GM21360 (cell line): ENCODE measurements around the gene UCK2.

Experiments used
- ATAC-seq: cut with Tn5 transposase; IDR thresholded peaks from one replicate; pipeline ENCODE4 v1.9.1; 2021; ENCODE audit warnings: mild to moderate bottlenecking, moderate library complexity; ENCODE audit not compliant: unreplicated experiment

UCK2 gene

DNA sequence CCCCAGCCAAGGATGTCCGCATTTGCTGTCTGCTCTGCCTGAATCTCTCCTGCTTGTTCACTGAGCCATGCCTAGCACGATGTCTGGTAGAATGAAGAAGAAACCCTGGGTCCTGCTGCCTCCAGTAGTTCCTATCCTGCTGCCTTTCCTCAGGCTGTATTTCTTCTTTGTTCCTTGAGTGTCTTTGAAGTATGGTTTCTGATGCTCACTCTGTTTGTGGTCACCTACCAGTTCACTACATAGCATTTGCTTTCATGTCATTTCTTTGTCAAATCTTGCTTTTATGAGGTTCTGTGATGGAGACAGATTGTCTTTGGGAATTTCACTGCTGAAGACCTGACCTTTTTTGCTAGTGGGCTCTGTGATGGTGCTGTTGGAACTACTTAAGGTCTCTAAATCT is 5.9 kb downstream of the UCK2 start:
- ATAC-seq, result no peak

GRCh38 chr1:165834229-165834628 is 6.8 kb downstream of the UCK2 start:
- no peak for ATAC-seq

DNA sequence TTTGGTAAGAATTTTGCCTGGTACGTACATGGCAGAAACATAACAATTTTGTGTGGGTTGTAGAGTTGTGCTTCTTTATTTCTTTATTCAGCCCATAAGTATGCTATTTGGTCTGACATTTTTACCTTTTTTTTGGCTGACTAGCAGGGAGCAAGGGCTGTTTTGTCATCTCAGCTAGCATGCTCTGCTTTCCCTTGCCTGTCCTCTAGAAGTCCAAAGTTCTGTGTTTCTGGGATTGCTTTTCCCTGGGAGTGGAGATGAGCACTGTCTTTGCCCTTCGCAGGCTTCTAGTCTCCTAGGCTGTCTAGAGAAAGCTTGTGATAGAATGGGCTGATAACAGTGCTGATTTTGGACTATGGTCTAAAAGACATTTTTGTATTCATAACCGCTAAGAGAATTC is 7.5 kb downstream of the UCK2 start:
- ATAC-seq, result no peak

- ATAC-seq, result no peak
Measured at GRCh38 chr1:165836664-165837482, 9.5 kb downstream of the UCK2 start.

DNA sequence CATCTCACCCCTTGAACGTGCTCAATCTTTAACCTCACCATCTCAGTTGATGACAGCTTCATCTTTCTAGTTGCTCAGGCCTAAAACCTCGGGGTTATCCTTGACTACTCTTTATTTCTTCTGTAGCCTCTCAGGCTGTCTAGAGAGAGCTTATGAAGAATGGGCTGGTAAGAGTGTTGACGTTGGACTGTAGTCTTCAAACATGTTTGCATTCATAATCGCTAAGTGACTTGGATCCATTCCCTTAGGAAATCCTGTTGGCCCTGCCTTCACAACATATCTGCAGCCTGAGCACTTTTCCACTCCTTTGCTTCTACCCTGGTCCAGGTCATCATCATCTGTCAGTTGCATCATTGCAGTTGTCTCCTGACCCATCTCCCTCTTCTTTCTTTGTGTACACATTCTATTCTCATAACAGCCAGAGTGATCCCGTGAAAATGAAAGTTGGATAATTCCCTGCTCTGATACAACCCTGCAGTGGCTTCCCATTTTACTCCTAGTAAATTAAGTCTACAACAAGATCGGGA is 10.5 kb downstream of the UCK2 start:
- no peak for ATAC-seq

DNA sequence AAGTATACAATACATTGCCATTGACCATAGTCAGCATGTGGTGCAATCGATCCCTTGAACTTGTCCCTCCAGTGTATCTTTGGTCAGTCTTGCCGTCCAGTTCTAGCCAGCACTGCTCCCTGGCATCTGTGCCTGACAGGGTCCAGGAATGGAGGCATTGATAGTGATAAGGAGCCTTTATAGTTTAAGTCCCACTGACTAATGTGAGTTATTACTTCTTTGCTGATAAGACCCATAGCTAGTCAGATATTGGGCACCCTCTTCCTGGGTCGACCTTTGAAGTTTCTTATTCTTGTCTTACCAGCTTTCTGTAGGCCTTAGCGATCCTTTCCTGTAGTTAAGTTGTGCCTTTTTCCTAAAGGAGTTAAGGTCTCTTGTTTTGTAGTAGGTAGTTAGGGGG is 13.0 kb downstream of the UCK2 start:
- no peak for ATAC-seq

GRCh38 chr1:165841582-165842017 is 14.2 kb downstream of the UCK2 start:
- peak; percentile 45 for ATAC-seq

GRCh38 chr1:165842023-165842670 is 14.7 kb downstream of the UCK2 start:
- no peak for ATAC-seq

DNA sequence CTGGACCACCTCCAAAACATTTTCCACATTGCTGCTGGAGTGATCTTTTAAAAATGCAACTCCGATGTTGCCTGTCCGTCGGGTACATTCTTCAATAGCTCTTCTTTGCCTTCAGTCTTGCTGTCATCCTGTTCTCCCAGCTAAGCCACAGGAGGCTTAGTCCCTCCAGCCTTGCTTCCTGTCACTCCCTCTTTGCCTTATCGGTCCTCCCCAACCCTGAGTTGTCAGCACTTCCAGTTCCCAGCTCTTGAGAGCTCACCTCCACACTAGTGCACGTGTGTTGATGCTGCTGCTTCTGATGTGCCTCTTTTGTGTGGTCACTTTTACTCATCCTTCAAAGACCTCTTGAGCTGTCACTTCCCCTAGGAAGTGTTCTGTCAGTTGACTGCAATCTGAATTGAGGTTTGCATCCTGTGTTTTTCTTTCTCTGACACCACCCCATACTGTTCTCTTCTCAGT is 15.3 kb downstream of the UCK2 start:
- ATAC-seq, result peak; percentile 63

DNA sequence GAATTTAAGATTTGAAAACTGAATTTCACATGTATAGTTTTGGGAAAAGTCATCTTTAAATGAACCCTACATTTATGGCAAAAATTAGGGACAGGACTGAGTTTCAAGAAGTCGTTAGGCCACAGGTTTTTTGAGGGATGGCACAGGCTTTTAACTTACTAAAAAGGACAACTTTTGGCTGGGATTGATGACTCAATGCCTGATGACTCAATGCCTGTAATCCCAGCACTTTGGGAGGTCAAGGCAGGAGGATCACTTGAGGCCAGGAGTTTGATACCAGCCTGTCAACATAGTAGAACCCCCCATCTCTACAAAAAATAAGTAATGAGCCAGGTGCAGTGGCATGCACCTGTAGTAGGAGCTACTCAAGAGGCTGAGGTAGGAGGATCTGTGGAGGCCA is 15.9 kb downstream of the UCK2 start:
- no peak for ATAC-seq

- ATAC-seq, result no peak
Measured at GRCh38 chr1:165844114-165844798, 16.8 kb downstream of the UCK2 start.

- no peak for ATAC-seq
Measured at GRCh38 chr1:165844933-165845332, 17.5 kb downstream of the UCK2 start.

- no peak for ATAC-seq
Measured at GRCh38 chr1:165845569-165845968, 18.2 kb downstream of the UCK2 start.

DNA sequence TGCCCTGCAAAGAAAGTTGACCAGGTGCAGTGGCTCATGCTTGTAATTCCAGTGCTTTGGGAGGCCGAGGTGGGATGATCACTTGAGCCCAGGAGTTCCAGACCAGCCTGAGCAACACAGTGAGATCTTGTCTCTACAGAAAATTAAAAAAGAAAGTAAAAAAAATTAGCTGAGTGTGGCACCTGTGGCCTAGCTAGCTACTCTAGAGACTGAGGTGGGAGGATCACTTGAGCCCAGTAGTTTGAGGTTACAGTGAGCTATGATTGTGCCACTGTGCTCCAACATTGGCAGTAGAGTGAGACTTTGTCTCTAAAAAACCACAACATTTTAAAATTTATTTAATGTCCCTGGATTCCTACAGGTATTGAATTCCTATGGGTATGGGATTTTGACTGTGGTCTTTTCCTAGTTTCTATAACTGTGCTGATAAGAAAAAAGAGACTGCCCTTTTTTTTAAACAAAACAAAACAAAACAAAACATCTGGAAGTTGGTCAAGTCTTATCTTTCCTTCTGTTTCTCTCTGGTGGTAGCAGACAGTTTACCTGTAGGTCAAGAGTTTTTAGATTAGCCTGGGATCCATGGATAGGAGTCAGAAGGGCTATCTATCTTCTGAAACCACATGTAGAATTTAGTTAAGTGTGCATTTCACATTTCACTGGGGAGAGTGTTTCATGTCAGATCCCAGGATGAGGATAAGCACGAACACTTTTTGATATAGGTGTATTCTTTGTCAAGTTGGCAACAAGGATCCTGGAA is 18.8 kb downstream of the UCK2 start:
- no peak for ATAC-seq

- no peak for ATAC-seq
Measured at GRCh38 chr1:165847486-165847885, 20.1 kb downstream of the UCK2 start.

DNA sequence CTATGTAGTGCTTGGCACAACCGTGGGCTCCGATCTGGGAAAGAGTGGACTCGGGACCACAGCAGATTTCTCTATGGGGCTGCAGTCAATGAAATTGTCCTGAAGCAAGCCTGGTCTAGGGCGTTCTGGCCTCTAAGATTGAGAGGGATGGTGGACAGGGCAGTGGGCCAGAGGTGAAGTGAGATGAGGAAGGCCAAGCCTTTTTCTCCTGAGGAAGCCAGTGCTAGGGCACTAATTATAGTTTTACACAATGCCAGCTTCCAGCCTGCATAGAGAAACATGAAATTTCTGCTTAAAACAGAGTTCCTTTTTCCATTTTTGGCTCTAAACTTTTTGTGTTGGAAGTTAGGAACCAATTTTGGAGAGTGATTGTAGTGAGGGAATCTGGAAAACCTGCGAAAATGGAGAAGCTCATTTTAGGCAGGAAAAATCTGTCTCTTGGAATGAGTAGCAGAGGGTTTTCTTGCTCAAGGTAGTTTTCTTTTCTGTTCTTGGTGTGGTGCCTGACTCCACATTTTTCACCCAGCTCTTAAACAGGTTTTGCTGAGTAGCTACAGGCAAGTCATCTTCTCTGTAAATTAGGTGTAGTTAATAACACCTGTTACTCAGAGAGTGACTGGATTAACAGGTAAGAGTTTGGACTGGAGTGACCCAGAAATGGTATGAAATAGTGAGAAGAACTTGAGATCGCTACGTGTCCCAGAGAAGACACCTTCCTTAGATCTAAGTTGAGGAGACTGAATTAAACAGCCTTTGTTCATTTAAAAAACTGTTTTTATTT is 22.1 kb downstream of the UCK2 start:
- ATAC-seq, result no peak

- peak; percentile 82 for ATAC-seq
Measured at GRCh38 chr1:165851034-165851658, 23.7 kb downstream of the UCK2 start.

DNA sequence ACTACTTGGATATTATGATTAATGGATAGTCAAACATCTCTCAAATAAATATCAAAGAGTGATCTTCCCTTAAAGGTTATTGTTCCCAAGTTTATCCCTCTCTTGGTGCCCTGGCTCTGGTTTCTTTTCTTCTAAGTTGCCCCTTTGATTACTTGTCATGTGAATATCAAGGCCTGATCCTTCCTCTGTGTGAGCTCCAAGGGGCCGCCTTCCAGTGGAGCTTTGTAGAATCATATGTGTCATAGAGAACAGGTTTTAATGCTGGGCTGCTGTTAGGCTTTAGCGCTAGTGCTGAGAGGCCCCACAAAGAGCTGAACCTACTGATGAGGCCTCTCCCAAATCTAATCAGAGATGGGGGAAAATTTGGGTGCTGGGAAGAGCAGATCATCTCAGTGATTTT is 25.5 kb downstream of the UCK2 start:
- no peak for ATAC-seq

DNA sequence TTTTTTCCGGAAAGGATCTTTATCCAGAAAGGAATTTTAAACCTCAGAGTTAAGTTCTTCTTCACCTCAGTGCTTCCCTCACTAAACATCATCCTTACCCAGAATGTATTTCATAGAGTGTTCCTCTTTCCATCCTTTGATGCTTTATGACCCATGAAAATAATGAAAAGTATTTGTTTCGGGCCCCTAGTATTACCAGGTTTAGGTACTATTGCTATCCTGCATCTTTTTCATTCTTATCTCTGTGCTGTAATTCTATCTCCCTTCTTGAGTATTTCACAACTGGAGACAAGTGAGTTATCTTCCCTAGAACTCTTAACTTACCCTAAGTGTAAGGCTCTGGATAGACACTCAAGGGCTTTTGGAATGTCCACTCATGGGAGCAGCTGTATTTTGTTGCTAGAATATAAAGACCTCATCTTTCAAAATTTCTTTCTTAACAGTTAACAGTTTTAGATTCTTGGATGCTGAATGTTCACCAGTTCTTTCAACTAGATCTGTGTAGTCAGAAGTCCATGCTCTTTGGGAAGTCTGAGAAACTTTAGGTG is 26.2 kb downstream of the UCK2 start:
- no peak for ATAC-seq
